DOHH2 (cell line): ENCODE data around the gene ZNF536.

Source experiments
- EZH2phosphoT487 ChIP-seq: fragments of 200-600 bp; sonication (generic); IDR thresholded peaks from 2 replicates; pipeline ENCODE4 v1.6.1; 2017; ENCODE audit warnings: borderline replicate concordance, mild to moderate bottlenecking, antibody characterized with exemption, low read length, moderate library complexity, mixed read lengths
- TF ChIP-seq, protein P1 (sequence below): fragments of 200-600 bp; sonication (generic); IDR thresholded peaks from one replicate; pipeline ENCODE4 v1.5.1; 2014; ENCODE audit warnings: antibody characterized with exemption, mild to moderate bottlenecking, low read depth, low read length; ENCODE audit not compliant: poor library complexity, severe bottlenecking

DNA sequence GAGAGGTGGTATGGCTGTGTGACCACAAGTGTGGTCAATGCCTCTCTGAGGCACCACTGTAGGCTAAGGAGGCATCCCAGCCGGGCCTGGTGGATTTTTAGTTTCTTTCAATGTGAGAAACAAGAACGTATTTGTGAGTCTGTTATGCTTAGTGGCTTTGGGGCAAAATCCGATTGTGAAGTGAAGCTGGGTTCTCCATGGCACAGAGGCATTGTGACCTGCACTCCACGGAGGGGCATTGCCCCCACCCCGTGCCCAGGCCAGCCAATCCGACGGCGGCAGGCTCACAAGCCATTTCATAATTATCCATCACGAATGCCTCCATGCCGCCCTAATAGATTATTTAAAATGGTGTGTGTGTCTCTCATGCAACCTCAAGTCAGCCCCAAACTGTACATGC lies 151.6 kb downstream of the ZNF536 start:
- TF ChIP-seq, protein P1, sequence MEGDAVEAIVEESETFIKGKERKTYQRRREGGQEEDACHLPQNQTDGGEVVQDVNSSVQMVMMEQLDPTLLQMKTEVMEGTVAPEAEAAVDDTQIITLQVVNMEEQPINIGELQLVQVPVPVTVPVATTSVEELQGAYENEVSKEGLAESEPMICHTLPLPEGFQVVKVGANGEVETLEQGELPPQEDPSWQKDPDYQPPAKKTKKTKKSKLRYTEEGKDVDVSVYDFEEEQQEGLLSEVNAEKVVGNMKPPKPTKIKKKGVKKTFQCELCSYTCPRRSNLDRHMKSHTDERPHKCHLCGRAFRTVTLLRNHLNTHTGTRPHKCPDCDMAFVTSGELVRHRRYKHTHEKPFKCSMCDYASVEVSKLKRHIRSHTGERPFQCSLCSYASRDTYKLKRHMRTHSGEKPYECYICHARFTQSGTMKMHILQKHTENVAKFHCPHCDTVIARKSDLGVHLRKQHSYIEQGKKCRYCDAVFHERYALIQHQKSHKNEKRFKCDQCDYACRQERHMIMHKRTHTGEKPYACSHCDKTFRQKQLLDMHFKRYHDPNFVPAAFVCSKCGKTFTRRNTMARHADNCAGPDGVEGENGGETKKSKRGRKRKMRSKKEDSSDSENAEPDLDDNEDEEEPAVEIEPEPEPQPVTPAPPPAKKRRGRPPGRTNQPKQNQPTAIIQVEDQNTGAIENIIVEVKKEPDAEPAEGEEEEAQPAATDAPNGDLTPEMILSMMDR: no peak
- no peak for TF ChIP-seq EZH2phosphoT487
